ENCODE data around the gene CD63.

CD63 gene

DNA sequence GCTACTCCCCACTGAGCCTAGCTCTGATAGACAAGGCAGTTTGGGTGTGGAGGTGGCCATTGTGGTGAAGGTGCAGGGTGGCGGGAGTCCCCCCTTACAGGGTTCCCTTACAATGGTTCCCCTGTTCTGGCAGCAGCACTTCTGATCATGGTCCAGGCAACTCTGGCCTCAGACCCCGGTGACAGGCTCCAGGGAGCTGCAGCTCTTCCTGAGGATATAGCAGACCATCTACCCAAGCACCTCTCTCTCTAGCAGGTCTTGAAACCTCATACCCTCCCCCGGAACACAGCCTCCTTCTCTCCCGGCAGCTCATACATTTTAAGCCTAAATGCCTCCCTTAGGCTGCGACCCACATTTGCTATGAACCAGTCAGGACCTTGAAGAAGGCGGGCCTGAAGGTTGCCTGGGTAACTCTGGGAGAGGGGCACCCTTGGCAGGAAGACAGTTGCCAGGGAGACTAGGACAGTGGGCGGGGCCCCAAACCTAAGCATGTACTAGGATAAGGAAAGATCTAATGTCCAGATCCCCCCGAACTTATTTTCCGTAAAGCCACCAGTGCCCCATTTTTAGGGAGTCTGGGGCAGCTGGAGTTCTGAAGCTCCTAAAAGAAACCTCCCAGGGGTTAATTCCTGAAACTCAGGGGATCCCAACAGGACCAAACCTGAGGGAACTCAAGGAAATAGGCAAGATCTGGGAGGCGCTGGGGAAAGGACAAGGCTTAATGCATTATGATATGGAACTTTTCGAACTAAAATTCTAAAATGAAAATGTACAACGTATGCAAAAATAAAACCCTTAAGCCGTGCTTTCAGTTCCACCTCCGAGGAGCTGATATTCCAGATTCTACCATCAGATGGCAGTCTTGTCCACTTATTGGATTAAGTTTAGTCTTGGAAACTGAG, 9.6 kb upstream of the CD63 start (continued):
- TF ChIP-seq OSR2 (tag by site-specific recombination; IDR thresholded peaks at IDR 0.05) (no peak), ZNF571 (tag by site-specific recombination; IDR thresholded peaks at IDR 0.05) (no peak), ZBTB26 (tag by site-specific recombination; optimal IDR thresholded peaks at IDR 0.05) (no peak), KLF16 (tag by site-specific recombination; IDR thresholded peaks at IDR 0.05) (no peak; the same call in 1 of the 2 replicates), BCL6B (tag by site-specific recombination; IDR thresholded peaks at IDR 0.05) (no peak), ZNF518A (tag by site-specific recombination; conservative IDR thresholded peaks at IDR 0.05; ENCODE audit: low read depth) (no peak), IKZF3 (tag by site-specific recombination; IDR thresholded peaks at IDR 0.05) (no peak), WT1 (tag by site-specific recombination; IDR thresholded peaks at IDR 0.05) (peak; percentile 64; the same call in 1 of the 2 replicates), ZNF501 (tag by site-specific recombination; IDR thresholded peaks at IDR 0.05) (peak; percentile 24; the same call in 1 of the 2 replicates), ZNF362 (tag by site-specific recombination; IDR thresholded peaks at IDR 0.05) (no peak), ZNF701 (tag by site-specific recombination; IDR thresholded peaks at IDR 0.05) (no peak), ZFP69B (tag by site-specific recombination; IDR thresholded peaks at IDR 0.05) (no peak), ZNF561 (tag by site-specific recombination; IDR thresholded peaks at IDR 0.05; ENCODE audit: borderline replicate concordance) (no peak), ZNF121 (tag by site-specific recombination; IDR thresholded peaks at IDR 0.05) (no peak), ZNF777 (tag by site-specific recombination; IDR thresholded peaks at IDR 0.05; ENCODE audit: borderline replicate concordance) (no peak), ZNF747 (tag by site-specific recombination; IDR thresholded peaks at IDR 0.05) (no peak), ZNF184 (tag by site-specific recombination; IDR thresholded peaks at IDR 0.05) (no peak), ZBTB17 (tag by site-specific recombination; IDR thresholded peaks at IDR 0.05) (peak; percentile 97), ZNF626 (tag by site-specific recombination; IDR thresholded peaks at IDR 0.05) (no peak), ZNF513 (tag by site-specific recombination; IDR thresholded peaks at IDR 0.05) (no peak)
- TF ChIP-seq, protein P1, sequence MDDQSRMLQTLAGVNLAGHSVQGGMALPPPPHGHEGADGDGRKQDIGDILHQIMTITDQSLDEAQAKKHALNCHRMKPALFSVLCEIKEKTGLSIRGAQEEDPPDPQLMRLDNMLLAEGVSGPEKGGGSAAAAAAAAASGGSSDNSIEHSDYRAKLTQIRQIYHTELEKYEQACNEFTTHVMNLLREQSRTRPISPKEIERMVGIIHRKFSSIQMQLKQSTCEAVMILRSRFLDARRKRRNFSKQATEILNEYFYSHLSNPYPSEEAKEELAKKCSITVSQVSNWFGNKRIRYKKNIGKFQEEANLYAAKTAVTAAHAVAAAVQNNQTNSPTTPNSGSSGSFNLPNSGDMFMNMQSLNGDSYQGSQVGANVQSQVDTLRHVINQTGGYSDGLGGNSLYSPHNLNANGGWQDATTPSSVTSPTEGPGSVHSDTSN (CRISPR knock-in tag; IDR thresholded peaks at IDR 0.05) = no peak
- TF ChIP-seq, protein P2, sequence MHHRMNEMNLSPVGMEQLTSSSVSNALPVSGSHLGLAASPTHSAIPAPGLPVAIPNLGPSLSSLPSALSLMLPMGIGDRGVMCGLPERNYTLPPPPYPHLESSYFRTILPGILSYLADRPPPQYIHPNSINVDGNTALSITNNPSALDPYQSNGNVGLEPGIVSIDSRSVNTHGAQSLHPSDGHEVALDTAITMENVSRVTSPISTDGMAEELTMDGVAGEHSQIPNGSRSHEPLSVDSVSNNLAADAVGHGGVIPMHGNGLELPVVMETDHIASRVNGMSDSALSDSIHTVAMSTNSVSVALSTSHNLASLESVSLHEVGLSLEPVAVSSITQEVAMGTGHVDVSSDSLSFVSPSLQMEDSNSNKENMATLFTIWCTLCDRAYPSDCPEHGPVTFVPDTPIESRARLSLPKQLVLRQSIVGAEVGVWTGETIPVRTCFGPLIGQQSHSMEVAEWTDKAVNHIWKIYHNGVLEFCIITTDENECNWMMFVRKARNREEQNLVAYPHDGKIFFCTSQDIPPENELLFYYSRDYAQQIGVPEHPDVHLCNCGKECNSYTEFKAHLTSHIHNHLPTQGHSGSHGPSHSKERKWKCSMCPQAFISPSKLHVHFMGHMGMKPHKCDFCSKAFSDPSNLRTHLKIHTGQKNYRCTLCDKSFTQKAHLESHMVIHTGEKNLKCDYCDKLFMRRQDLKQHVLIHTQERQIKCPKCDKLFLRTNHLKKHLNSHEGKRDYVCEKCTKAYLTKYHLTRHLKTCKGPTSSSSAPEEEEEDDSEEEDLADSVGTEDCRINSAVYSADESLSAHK (tag by site-specific recombination; IDR thresholded peaks at IDR 0.05) = peak; percentile 54; the same call in 1 of the 2 replicates
- TF ChIP-seq, protein P3, sequence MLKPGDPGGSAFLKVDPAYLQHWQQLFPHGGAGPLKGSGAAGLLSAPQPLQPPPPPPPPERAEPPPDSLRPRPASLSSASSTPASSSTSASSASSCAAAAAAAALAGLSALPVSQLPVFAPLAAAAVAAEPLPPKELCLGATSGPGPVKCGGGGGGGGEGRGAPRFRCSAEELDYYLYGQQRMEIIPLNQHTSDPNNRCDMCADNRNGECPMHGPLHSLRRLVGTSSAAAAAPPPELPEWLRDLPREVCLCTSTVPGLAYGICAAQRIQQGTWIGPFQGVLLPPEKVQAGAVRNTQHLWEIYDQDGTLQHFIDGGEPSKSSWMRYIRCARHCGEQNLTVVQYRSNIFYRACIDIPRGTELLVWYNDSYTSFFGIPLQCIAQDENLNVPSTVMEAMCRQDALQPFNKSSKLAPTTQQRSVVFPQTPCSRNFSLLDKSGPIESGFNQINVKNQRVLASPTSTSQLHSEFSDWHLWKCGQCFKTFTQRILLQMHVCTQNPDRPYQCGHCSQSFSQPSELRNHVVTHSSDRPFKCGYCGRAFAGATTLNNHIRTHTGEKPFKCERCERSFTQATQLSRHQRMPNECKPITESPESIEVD (tag by site-specific recombination; IDR thresholded peaks at IDR 0.05) = no peak
